Stimulated activated CD8-positive, alpha-beta memory T cell treated with anti-CD3 and anti-CD28 coated beads, Interleukin-12 subunit alpha, Interleukin-12 subunit beta, amount 100 ng/mL, for 4 hours (primary cell): ENCODE results near the gene PHF10.

Source experiments
- DNase-seq: peaks from one replicate; pipeline ENCODE4 v3.0.0-alpha.2; 2020; ENCODE audit warnings: low read depth

The PHF10 gene

GRCh38 chr6:169677096-169677495 lies 47.2 kb downstream of the PHF10 start:
- no peak for DNase-seq

DNA sequence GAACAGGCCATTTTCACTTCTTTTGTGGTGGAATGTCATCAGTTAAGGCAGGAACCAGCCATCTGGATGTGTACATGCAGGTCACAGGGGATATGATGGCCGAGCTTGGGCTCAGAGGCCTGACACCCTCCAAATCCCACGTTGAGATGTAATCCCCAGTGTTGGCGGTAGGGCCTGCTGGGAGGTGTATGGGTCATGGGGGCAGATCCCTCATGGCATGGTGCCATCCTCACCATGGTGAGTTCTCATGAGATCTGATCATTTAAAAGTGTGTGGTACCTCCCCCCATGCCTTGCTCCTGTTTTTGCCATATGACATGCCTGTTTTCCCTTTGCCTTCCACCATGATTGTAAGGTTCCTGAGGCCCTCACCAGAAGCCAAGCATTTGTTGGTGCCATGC lies 49.3 kb downstream of the PHF10 start:
- DNase-seq, result no peak

DNA sequence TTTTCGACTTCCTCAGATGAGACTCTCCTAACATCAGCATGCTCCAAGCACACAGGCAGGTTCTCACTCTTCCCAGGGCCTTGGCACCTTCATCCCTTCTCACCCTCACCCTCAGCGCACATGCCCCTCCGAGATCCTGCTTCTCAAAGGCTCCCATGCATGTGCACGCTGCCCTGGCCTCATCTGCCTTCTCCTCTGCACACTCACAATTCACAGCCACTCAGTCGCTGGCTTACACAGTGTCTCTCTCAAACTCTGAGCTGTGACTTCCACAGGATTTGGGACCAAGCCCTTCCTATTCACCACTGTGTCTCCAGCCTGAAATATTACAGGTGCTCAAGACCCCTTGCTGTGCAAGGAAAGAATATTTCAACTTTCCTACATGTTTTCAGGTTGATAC lies 52.7 kb downstream of the PHF10 start:
- no peak for DNase-seq

DNA sequence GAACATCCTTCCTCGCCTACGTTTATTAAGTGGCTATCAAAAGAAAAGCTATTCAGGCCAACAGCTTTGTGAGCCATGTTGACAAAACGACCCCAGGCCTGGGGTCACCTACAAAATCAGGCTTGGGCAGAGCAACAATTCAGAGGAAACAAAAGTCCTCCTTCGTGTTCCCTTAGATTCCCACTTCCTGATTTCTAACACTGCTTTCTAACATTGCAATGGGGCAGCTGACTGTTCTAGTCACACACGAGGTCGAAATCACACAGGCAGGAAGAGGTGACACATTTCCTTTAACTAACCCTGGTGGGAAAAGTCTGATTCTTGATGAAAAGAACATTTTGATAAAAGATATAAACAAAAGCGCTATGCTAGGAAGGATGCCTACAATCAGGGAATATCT lies 54.4 kb downstream of the PHF10 start:
- no peak for DNase-seq

GRCh38 chr6:169669147-169669546 lies 55.2 kb downstream of the PHF10 start:
- no peak for DNase-seq

DNA sequence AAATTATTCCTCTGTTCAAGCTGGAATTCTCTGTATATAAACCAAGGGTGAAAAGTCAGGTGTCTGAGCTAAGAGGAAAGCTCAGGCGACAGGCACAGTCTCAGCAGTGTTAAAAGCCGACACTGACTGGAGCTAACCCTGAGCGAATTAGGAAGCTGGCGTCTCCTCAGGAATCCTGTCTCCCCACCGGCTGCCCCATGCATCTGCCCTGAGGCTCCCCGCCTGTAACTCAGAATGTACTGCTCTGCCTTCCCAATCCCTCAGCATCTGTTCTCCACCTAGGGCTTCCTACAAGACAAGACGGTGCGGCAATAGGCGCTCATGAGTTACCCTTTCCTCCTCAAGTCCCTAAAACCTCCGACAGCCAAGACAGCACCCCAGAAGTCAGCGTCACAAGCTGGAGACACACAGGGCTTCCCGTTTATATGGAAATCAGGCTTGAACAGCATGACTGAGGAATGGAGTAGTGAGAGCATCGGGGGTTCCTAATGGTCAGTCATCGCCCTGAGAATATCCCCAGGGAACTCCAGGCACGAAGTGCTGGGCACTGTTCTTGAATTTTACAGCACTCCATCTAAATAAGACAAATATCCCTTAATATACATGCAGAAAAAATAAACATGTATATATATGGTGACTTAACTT lies 56.0 kb downstream of the PHF10 start:
- DNase-seq, result no peak

DNA sequence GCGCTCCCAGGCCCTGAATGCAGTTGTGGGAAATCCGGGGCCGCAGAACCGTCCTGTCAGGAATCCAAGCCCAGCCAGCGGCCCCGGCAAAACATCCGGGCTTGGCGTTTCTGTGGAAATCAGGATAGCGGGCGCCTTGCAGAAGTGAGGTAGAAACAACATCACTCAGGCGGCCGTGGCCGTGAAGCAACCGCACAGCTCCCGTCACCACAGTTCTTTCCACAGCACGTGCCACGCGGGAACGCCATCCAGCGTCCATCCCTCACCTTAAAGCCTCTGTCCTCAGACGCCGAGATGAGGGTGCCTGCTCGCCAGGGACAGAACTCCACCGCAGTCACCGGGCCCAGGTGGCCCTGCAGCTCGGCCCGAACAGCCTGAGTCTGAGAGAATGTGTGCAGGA lies 56.6 kb downstream of the PHF10 start:
- DNase-seq, result no peak

DNA sequence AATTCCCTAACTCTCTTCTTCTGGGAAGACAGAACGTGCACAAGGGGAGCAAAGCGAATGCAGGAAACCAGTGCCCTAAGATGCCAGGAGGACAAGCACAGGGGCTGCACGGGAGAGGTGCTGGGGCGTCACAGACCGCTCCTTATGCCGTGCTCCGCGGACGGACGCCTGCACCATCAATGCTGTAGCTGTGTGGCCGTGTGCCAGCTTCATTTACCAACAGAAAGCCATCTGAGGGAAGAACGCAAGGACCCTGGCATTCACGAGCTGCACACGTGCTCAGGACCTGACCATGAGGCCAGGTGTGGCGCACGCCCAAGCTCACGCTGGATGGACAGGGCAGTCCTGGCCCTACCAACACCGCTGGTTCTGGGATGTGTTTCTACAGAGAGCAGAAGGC lies 57.9 kb downstream of the PHF10 start:
- no peak for DNase-seq

DNA sequence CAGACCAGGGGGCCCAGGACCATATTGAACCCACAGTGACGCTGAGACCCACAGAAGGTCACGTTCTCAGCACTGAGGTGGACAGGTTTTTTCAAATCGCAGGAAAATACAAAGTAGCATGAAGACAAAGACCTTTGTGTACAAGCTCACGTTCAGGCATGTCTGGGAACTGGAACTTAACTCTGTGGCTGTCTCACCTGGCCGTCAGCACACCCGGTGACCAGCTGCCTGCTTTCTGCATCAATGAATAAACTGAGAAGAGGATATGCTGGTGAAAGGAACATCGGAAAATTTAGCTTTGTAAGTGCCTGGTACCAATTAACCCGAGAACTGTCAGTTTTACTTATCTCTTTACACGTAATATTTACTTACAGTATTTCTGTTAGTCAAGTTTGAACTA lies 59.0 kb downstream of the PHF10 start:
- no peak for DNase-seq

DNA sequence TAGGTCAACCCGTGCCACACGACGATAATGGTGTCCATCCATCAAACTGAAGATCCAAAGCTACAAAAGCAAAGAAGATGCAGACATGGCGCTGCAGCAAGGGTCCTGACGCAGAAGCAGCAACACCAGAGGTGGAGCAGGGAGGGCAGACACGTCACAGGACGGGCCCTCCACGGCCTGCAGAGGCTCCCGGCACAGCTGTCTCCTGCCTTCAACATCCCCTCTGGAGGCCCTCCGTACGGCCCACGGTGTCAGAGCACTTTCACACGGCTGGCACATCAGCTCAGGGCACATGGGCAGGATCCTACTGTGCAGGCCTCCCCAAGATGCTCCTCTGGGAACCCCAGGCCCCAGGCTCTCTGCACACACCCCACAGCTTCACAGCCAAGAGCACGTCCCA lies 60.1 kb downstream of the PHF10 start:
- no peak for DNase-seq

GRCh38 chr6:169663468-169663867 lies 60.8 kb downstream of the PHF10 start:
- DNase-seq, result no peak

DNA sequence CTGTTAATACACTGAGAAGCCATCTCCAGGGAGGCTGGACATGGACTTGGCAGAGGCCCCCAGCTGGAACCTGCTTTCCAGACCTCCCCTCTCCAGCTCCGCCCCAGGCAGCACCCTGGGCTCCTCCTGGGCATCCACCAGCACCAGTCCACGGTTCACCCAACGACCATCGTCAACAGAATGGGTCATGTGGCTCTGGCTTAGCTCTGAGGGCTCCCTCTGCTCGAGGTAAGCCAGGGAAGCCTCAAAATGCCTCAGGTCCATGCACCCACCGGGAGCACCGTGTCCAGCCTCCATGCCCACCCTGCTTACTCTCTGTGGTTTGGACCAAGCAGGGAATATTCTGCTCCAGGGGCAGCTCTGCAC lies 62.9 kb downstream of the PHF10 start:
- no peak for DNase-seq

DNA sequence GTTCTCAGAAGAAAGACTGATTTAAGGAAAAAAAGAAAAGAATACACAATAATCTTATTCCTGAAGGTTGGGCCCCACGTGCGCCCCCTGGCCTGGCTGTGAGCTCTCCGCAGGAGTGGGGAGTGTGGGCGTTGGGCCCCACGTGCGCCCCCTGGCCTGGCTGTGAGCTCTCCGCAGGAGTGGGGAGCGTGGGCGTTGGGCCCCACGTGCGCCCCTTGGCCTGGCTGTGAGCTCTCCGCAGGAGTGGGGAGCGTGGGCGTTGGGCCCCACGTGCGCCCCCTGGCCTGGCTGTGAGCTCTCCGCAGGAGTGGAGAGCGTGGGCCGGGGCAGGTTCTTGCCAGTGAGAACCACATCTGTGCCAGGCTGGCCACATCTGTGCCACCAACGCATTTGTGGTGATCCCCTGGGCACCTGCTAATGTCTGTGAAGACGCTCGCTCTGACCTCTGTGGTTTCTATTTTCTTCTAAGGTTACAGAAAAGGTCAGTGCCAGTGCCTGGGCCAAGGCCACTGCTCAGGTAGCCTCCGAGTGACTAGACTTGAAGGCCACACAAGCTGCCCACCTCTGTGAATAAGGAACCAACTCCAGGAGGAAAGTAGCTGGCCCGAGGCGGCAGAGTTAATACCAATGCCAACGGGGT lies 63.4 kb downstream of the PHF10 start:
- no peak for DNase-seq

- no peak for DNase-seq
Observed at GRCh38 chr6:169659820-169660610, 64.3 kb downstream of the PHF10 start.

- no peak for DNase-seq
Observed at GRCh38 chr6:169657284-169657610, 67.1 kb downstream of the PHF10 start.

- no peak for DNase-seq
Observed at GRCh38 chr6:169656546-169657283, 67.6 kb downstream of the PHF10 start.

GRCh38 chr6:169654598-169655391 lies 69.5 kb downstream of the PHF10 start:
- peak; percentile 52 for DNase-seq
